ENCODE measurements around the gene CLTB. TPM values are rescaled to one million over a fixed set of nuclear protein-coding genes. Genes with fewer than 3 reads are reported as not detected.

CLTB gene
- total and polyA plus RNA-seq, 10 of the 15 experiments (the other 5 are each of a cell fraction or from before 2014, with no cell fraction given) = 1.6 to 52.8 (median 36.9) TPM

GRCh38 chr5:176391479-176391878 is 24.9 kb downstream of the CLTB start:
- H3K9ac ChIP-seq (ENCODE audit: control insufficient read depth, insufficient read depth, low read length) = no peak overlapping the region
- no TSS peak for BruUV-seq (replicated peaks)
- in situ Hi-C loops (cut with MboI) (no loop called here), intact Hi-C loops (cut with micrococcal nuclease; ENCODE audit: unreplicated experiment) (no loop called here)
- FAIRE-seq = no peak
- H2AFZ ChIP-seq (ENCODE audit: control insufficient read depth, low read depth, low read length) = no peak overlapping the region
- no peak for DNase-seq (ENCODE audit: low read depth, low spot score)
- no peak for TF ChIP-seq NFXL1 (IDR thresholded peaks at IDR 0.05; ENCODE audit: borderline replicate concordance)
- no peak for TF ChIP-seq CHD2 (IDR thresholded peaks at IDR 0.05; ENCODE audit: borderline replicate concordance, low read depth, low read length)
- TF ChIP-seq SUPT20H (IDR thresholded peaks at IDR 0.05; ENCODE audit: borderline replicate concordance, control insufficient read depth, low read depth, low read length) = no peak
- TF ChIP-seq CHD1 (IDR thresholded peaks at IDR 0.05; ENCODE audit: low read depth, low read length) = no peak
- no peak for TF ChIP-seq POLR2AphosphoS5 (IDR thresholded peaks at IDR 0.05; ENCODE audit: low read length)
- no peak for TF ChIP-seq CHD4 (IDR thresholded peaks at IDR 0.05)
- TF ChIP-seq PBX3 (IDR thresholded peaks at IDR 0.05; ENCODE audit: insufficient replicate concordance, low read depth, low read length) = no peak
- no peak for TF ChIP-seq BACH1 (IDR thresholded peaks at IDR 0.05; ENCODE audit: borderline replicate concordance)
- TF ChIP-seq ZZZ3 (IDR thresholded peaks at IDR 0.05; ENCODE audit: control insufficient read depth, insufficient read length, low read depth) = no peak
- no peak for TF ChIP-seq CBX3 (IDR thresholded peaks at IDR 0.05; ENCODE audit: borderline replicate concordance, low read depth)
- TF ChIP-seq KLF5 (IDR thresholded peaks at IDR 0.05; ENCODE audit: partially characterized antibody) = no peak
- TF ChIP-seq ZNF384 (IDR thresholded peaks at IDR 0.05; ENCODE audit: borderline replicate concordance, low read depth, low read length) = no peak
- no peak for TF ChIP-seq TBL1XR1 (IDR thresholded peaks at IDR 0.05; ENCODE audit: low read depth, low read length)
- no peak for TF ChIP-seq PAX5 (IDR thresholded peaks at IDR 0.05; ENCODE audit: borderline replicate concordance, low read depth, low read length)
- TF ChIP-seq PRDM15 (CRISPR knock-in tag; IDR thresholded peaks at IDR 0.05) = no peak
- no peak for TF ChIP-seq IRF4 (IDR thresholded peaks at IDR 0.05; ENCODE audit: low read depth, low read length)
- no peak for TF ChIP-seq POLR2AphosphoS2 (IDR thresholded peaks at IDR 0.05; ENCODE audit: low read depth, low read length)
- no peak for TF ChIP-seq ZNF207 (IDR thresholded peaks at IDR 0.05; ENCODE audit: borderline replicate concordance)
- no peak overlapping the region for H3K4me3 ChIP-seq
- POLR2A ChIA-PET = interaction anchor here (1.4 to 2.1 kb wide), 2 partner anchors 40 to 144 kb away, joined by 4 to 5 read pairs; no protein-coding TSS in a partner anchor
- H4K20me1 ChIP-seq (ENCODE audit: control insufficient read depth, insufficient read depth) = no peaks in the 10 kb centered on the region
- no peak overlapping the region for H3K27ac ChIP-seq (ENCODE audit: control insufficient read depth, insufficient read depth)
- no peak for ATAC-seq
- H3K36me3 ChIP-seq (ENCODE audit: control insufficient read depth in 2 of 2, insufficient read depth in 2 of 2, low read length in 1 of 2) = peaks cover 3% of the 10 kb centered on the region in 2 experiments; a peak in 2 of 4 replicates
- peaks cover 35% of the 10 kb centered on the region for H3K79me2 ChIP-seq (ENCODE audit: control insufficient read depth, insufficient read depth, low read length)
- SMC1A ChIA-PET (ENCODE audit: uncharacterized antibody, unreplicated experiment) = interaction anchor here (0.6 to 1.4 kb wide), 3 partner anchors 39 to 57 kb away, joined by 3 to 4 read pairs (median 3); partner anchors contain the start of gene FAF2
- 89% methylated on average over 4 of the region's 4 CpGs for WGBS (ENCODE audit: insufficient coverage, insufficient replicate concordance, low lambda C conversion rate, missing lambda C conversion rate)
- H3K4me2 ChIP-seq (ENCODE audit: control insufficient read depth, insufficient read depth) = no peak overlapping the region
- peaks cover 10% of the 10 kb centered on the region for H3K4me1 ChIP-seq (ENCODE audit: control insufficient read depth, insufficient read depth, low read length)
- RAD21 ChIA-PET (ENCODE audit: unreplicated experiment) = no interaction called here
- no peaks in the 10 kb centered on the region for H3K27me3 ChIP-seq (replicated peaks in 1 of 2; ENCODE audit: control insufficient read depth in 2 of 2, insufficient read depth in 2 of 2, low read length in 1 of 2)
- CTCF ChIA-PET = interaction anchor here (0.5 to 0.8 kb wide), 3 partner anchors 17 to 57 kb away, joined by 3 read pairs; no protein-coding TSS in a partner anchor
- no peaks in the 10 kb centered on the region for H3K9me3 ChIP-seq (replicated peaks; ENCODE audit: control insufficient read depth, insufficient read depth, low read length)

Measured in GM12878 (cell line).